Type B pancreatic cell (in vitro differentiated cells): ENCODE measurements around the gene SYNE2. TPM values are rescaled to one million over a fixed set of nuclear protein-coding genes. Genes with fewer than 3 reads are reported as not detected.

Source experiments
- DNase-seq: peaks from one replicate; pipeline ENCODE4 v3.0.0; 2021; ENCODE audit warnings: mixed read lengths; ENCODE audit not compliant: unreplicated experiment; ENCODE audit errors: extremely low spot score
- H3K27ac Mint-ChIP-seq: 2 replicates; pipeline ENCODE4 v1.8.0; 2021; ENCODE audit warnings: mild to moderate bottlenecking, mixed read lengths
- H3K27me3 Mint-ChIP-seq: 2 replicates; pipeline ENCODE4 v1.8.0; 2021; ENCODE audit warnings: mixed read lengths
- H3K36me3 Mint-ChIP-seq: 2 replicates; pipeline ENCODE4 v1.8.0; 2021; ENCODE audit warnings: mixed read lengths
- H3K4me1 Mint-ChIP-seq: one replicate; pipeline ENCODE4 v1.8.0; 2021; ENCODE audit warnings: mixed read lengths; ENCODE audit not compliant: unreplicated experiment
- H3K4me3 Mint-ChIP-seq: 2 replicates; pipeline ENCODE4 v1.8.0; 2021; ENCODE audit warnings: mild to moderate bottlenecking, mixed read lengths
- H3K9me3 Mint-ChIP-seq: 2 replicates; pipeline ENCODE4 v1.8.0; 2021; ENCODE audit warnings: mixed read lengths
- CTCF ChIP-seq: fragments of 200-600 bp; sonication (generic); conservative IDR thresholded peaks from 2 replicates; pipeline ENCODE4 v1.5.0; 2021; ENCODE audit warnings: antibody characterized with exemption, mild to moderate bottlenecking
- total RNA-seq: library from RNA; stranded (reverse); gene quantifications from 2 replicates; pipeline ENCODE4 v1.2.1, GENCODE V29; 2021; ENCODE audit warnings: low replicate concordance

Gene SYNE2
- total RNA-seq, 1 donor from 2014 or later = 75.1 TPM

- H3K36me3 Mint-ChIP-seq = no peaks in the 10 kb centered on the region
- H3K27ac Mint-ChIP-seq = no peak overlapping the region
- no peaks in the 10 kb centered on the region for H3K9me3 Mint-ChIP-seq
- H3K4me3 Mint-ChIP-seq = no peak overlapping the region
- H3K4me1 Mint-ChIP-seq = peaks cover 4% of the 10 kb centered on the region
- no peak for TF ChIP-seq CTCF
- H3K27me3 Mint-ChIP-seq = no peaks in the 10 kb centered on the region
- DNase-seq = no peak
Observed at GRCh38 chr14:64245491-64245890, 392.7 kb downstream of the SYNE2 start.

- Mint-ChIP-seq H3K4me1 (peaks cover 4% of the 10 kb centered on the region), H3K27ac (peak overlapping the region; percentile 36), H3K27me3 (no peaks in the 10 kb centered on the region), H3K9me3 (no peaks in the 10 kb centered on the region), H3K36me3 (no peaks in the 10 kb centered on the region), H3K4me3 (no peak overlapping the region)
- TF ChIP-seq CTCF = no peak
- DNase-seq = no peak
Observed at GRCh38 chr14:64246688-64247087, 393.9 kb downstream of the SYNE2 start.

- H3K4me3 Mint-ChIP-seq = no peak overlapping the region
- H3K9me3 Mint-ChIP-seq = no peaks in the 10 kb centered on the region
- H3K36me3 Mint-ChIP-seq = no peaks in the 10 kb centered on the region
- peaks cover 4% of the 10 kb centered on the region for H3K4me1 Mint-ChIP-seq
- no peak overlapping the region for H3K27ac Mint-ChIP-seq
- DNase-seq = no peak
- H3K27me3 Mint-ChIP-seq = no peaks in the 10 kb centered on the region
- TF ChIP-seq CTCF = no peak
Observed at GRCh38 chr14:64247195-64247594, 394.4 kb downstream of the SYNE2 start.

- Mint-ChIP-seq H3K4me3 (no peak overlapping the region), H3K36me3 (no peaks in the 10 kb centered on the region), H3K27me3 (no peaks in the 10 kb centered on the region), H3K4me1 (peaks cover 4% of the 10 kb centered on the region), H3K9me3 (no peaks in the 10 kb centered on the region), H3K27ac (no peak overlapping the region)
- no peak for DNase-seq
- TF ChIP-seq CTCF = no peak
Observed at GRCh38 chr14:64248689-64249088, 395.9 kb downstream of the SYNE2 start.

- Mint-ChIP-seq H3K27ac (no peak overlapping the region), H3K36me3 (no peaks in the 10 kb centered on the region), H3K4me3 (no peak overlapping the region), H3K4me1 (peaks cover 4% of the 10 kb centered on the region), H3K27me3 (no peaks in the 10 kb centered on the region), H3K9me3 (no peaks in the 10 kb centered on the region)
- TF ChIP-seq CTCF = no peak
- no peak for DNase-seq
Observed at GRCh38 chr14:64249363-64249762, 396.6 kb downstream of the SYNE2 start.

GRCh38 chr14:64253672-64254071 is 400.9 kb downstream of the SYNE2 start:
- no peaks in the 10 kb centered on the region for H3K36me3 Mint-ChIP-seq
- H3K27ac Mint-ChIP-seq = no peak overlapping the region
- DNase-seq = no peak
- TF ChIP-seq CTCF = no peak
- no peaks in the 10 kb centered on the region for H3K9me3 Mint-ChIP-seq
- no peak overlapping the region for H3K4me3 Mint-ChIP-seq
- no peaks in the 10 kb centered on the region for H3K4me1 Mint-ChIP-seq
- H3K27me3 Mint-ChIP-seq = no peaks in the 10 kb centered on the region
